GM20000 (cell line): ENCODE measurements around the gene DCST1.
A peak's percentile ranks its signal among the peaks of the same experiment; 100 is the strongest.

ENCODE experiments used
- DNase-seq: peaks from one replicate; pipeline ENCODE4 v3.0.0; 2012; ENCODE audit warnings: low spot score
- CTCF ChIP-seq: IDR thresholded peaks from 2 replicates; pipeline ENCODE4 v1.5.1; 2012; ENCODE audit warnings: mild to moderate bottlenecking, control low read depth; ENCODE audit errors: extremely low read depth, missing control alignments

DCST1 gene

GRCh38 chr1:155053531-155054105 lies 20.0 kb downstream of the DCST1 start:
- no peak for TF ChIP-seq CTCF

GRCh38 chr1:155057104-155057503 lies 23.5 kb downstream of the DCST1 start:
- TF ChIP-seq CTCF = no peak
- DNase-seq = no peak

More at GRCh38 chr1:155053531-155054105, 20.0 kb downstream of the DCST1 start:
- DNase-seq = no peak

- DNase-seq = no peak
- TF ChIP-seq CTCF = no peak
Measured at GRCh38 chr1:155057788-155058211, 24.2 kb downstream of the DCST1 start.

GRCh38 chr1:155060736-155061135 lies 27.1 kb downstream of the DCST1 start:
- no peak for TF ChIP-seq CTCF
- DNase-seq = no peak

- TF ChIP-seq CTCF = peak; percentile 99
Measured at GRCh38 chr1:155061381-155062150, 27.9 kb downstream of the DCST1 start.

GRCh38 chr1:155062151-155062686 lies 28.6 kb downstream of the DCST1 start:
- DNase-seq = no peak
- TF ChIP-seq CTCF = no peak

More at GRCh38 chr1:155061381-155062150, 27.9 kb downstream of the DCST1 start:
- DNase-seq = peak; percentile 92
